ENCODE results near the gene RNF144B. TPM values are rescaled to one million over a fixed set of nuclear protein-coding genes. Genes with fewer than 3 reads are reported as not detected.
"Not testable (repeated sequence)": the region's sequence is repeated elsewhere in the genome, so short reads cannot be mapped to it uniquely, and the experiment has no call there.

Gene RNF144B
- total and polyA plus RNA-seq, 8 donors: 1.7 to 81.7 (median 5.1) TPM

DNA sequence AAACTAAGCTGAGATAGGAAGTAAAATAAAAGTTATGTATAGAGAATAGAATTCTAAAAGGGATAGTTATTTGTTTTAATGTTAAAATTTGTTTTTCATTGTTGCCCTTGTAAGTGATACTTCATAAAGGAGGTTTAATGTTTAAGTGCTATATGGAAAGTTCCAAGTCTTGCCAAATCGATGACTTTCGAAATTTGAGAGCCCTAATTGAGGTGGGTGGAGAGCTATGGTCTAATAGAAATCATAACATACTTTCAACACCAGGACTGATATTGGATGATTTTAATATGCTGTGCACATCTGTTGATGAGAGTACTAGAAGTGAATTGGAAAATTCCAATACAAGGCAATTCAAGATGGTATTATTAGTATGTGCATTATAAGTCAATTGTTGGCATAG lies 64.6 kb downstream of the RNF144B start:
- Histone ChIP-seq H3K4me3 (no peak overlapping the region), H3K9me3 (no peaks in the 10 kb centered on the region), H3K36me3 (no peaks in the 10 kb centered on the region), H3K27me3 (no peaks in the 10 kb centered on the region), H3K4me1 (no peaks in the 10 kb centered on the region), H3K27ac (no peak overlapping the region)
- TF ChIP-seq, protein P1, sequence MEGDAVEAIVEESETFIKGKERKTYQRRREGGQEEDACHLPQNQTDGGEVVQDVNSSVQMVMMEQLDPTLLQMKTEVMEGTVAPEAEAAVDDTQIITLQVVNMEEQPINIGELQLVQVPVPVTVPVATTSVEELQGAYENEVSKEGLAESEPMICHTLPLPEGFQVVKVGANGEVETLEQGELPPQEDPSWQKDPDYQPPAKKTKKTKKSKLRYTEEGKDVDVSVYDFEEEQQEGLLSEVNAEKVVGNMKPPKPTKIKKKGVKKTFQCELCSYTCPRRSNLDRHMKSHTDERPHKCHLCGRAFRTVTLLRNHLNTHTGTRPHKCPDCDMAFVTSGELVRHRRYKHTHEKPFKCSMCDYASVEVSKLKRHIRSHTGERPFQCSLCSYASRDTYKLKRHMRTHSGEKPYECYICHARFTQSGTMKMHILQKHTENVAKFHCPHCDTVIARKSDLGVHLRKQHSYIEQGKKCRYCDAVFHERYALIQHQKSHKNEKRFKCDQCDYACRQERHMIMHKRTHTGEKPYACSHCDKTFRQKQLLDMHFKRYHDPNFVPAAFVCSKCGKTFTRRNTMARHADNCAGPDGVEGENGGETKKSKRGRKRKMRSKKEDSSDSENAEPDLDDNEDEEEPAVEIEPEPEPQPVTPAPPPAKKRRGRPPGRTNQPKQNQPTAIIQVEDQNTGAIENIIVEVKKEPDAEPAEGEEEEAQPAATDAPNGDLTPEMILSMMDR (IDR thresholded peaks at IDR 0.05): no peak
- TF ChIP-seq POLR2AphosphoS5 (IDR thresholded peaks at IDR 0.05) (no peak), POLR2A (IDR thresholded peaks at IDR 0.05) (no peak), EP300 (IDR thresholded peaks at IDR 0.05) (no peak)
- DNase-seq: no peak
- intact Hi-C loops (cut with DNase I; ENCODE audit: low total_unique reads): no loop called here
- WGBS, 5 donors: 92 to 100% (median 96%) methylated on average over 2 of the region's 2 CpGs

GRCh38 chr6:18454446-18454845 lies 67.3 kb downstream of the RNF144B start:
- no peak for DNase-seq
- Histone ChIP-seq H3K27ac (no peak overlapping the region), H3K9me3 (no peaks in the 10 kb centered on the region), H3K27me3 (no peaks in the 10 kb centered on the region), H3K4me3 (no peak overlapping the region), H3K4me1 (no peaks in the 10 kb centered on the region), H3K36me3 (peaks cover 1 to 21% (median 9%) of the 10 kb centered on the region in 4 donors)
- TF ChIP-seq POLR2A (IDR thresholded peaks at IDR 0.05): no peak
- TF ChIP-seq POLR2AphosphoS5 (IDR thresholded peaks at IDR 0.05): no peak
- WGBS, 5 donors: 72 to 96% (median 84%) methylated on average over 4 of the region's 4 CpGs
- intact Hi-C loops (cut with DNase I; ENCODE audit: low total_unique reads): no loop called here

DNA sequence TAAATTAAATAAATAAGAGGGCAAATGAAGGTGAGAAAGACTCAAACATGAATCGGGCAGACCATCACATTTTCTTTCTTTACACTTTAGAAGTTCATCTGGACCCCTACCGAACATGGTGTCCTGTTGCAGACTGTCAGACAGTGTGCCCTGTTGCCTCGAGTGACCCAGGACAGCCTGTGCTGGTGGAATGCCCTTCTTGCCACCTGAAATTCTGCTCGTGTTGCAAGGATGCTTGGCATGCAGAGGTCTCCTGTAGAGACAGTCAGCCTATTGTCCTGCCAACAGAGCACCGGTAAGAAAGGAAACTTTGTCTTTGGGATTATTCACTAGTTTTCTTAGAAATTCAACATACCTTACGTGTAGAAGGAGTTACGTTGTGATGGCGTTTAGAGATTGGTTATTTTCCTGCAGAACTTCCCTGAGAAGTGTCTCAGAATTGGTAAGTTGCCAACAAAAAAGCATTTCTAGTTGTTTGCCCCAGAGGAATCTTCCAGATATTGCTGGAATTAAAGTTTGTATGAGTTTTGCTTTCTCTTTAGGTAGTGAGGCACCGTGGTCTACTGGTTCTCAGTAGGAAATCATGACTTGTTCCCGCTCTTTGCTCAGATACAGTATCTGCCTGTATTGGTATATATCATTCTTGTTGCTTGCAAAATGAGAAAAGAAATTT lies 70.1 kb downstream of the RNF144B start:
- 72 to 79% (median 76%) methylated on average over 10 of the region's 10 CpGs for WGBS, 5 donors
- Histone ChIP-seq H3K4me3 (no peak overlapping the region), H3K27me3 (no peaks in the 10 kb centered on the region), H3K27ac (no peak overlapping the region), H3K9me3 (no peaks in the 10 kb centered on the region), H3K4me1 (no peaks in the 10 kb centered on the region), H3K36me3 (peaks cover 4 to 35% (median 20%) of the 10 kb centered on the region in 4 donors)
- TF ChIP-seq, protein P1 (IDR thresholded peaks at IDR 0.05): no peak
- TF ChIP-seq POLR2AphosphoS5 (IDR thresholded peaks at IDR 0.05) (no peak), EP300 (IDR thresholded peaks at IDR 0.05) (no peak)
- intact Hi-C loops (cut with DNase I; ENCODE audit: low total_unique reads): no loop called here
- DNase-seq: no peak

- H3K4me3 ChIP-seq; H3K4me1 ChIP-seq; H3K9me3 ChIP-seq; DNase-seq; intact Hi-C loops (cut with DNase I; ENCODE audit: low total_unique reads); H3K27me3 ChIP-seq; H3K27ac ChIP-seq: not testable (repeated sequence)
- 91 to 96% (median 94%) methylated on average over 6 of the region's 6 CpGs for WGBS, 5 donors
- peaks cover 4 to 38% (median 21%) of the 10 kb centered on the region in 4 donors for H3K36me3 ChIP-seq
These were observed 70.9 kb downstream of the RNF144B start for GRCh38 chr6:18458086-18458485.

GRCh38 chr6:18463429-18463828 lies 76.3 kb downstream of the RNF144B start:
- Histone ChIP-seq H3K4me1 (peaks cover 17 to 37% (median 27%) of the 10 kb centered on the region in 4 donors), H3K27ac (peak overlapping the region in 3 of 5 donors; percentile 6 to 31 (median 10)), H3K9me3 (no peaks in the 10 kb centered on the region), H3K36me3 (peaks cover 11 to 51% (median 35%) of the 10 kb centered on the region in 4 donors), H3K4me3 (no peak overlapping the region), H3K27me3 (no peaks in the 10 kb centered on the region)
- DNase-seq: no peak
- WGBS, 5 donors: 88 to 98% (median 93%) methylated on average over 3 of the region's 3 CpGs
- intact Hi-C loops (cut with DNase I; ENCODE audit: low total_unique reads): no loop called here
- TF ChIP-seq POLR2A (IDR thresholded peaks at IDR 0.05) (no peak), EP300 (IDR thresholded peaks at IDR 0.05) (no peak), POLR2AphosphoS5 (IDR thresholded peaks at IDR 0.05) (no peak)
- TF ChIP-seq, protein P1 (IDR thresholded peaks at IDR 0.05): no peak

Data from stomach (tissue), 9 donors.